HCT116 (cell line): ENCODE measurements around the gene PIK3R1. TPM values are rescaled to one million over a fixed set of nuclear protein-coding genes. Genes with fewer than 3 reads are reported as not detected.

Experiments
- ATAC-seq: fragments of 200-7000 bp; cut with Tn5 transposase; 2 replicates; pipeline ENCODE4 v1.9.1; 2020; ENCODE audit warnings: mild to moderate bottlenecking, moderate library complexity
- BruUV-seq: library from RNA; stranded (reverse); fragments of 400-500 nt; replicated peaks from 2 replicates; lab custom pipeline; 2021; lab: Mats Ljungman, UMichigan
- CTCF ChIA-PET: fragments of 300-600 bp; sonication (Branson Sonifier 250); formaldehyde crosslinking; loops from one replicate; lab custom pipeline; 2021; ENCODE audit warnings: antibody characterized with exemption; lab: Charles Lee
- POLR2A ChIA-PET: fragments of 300-600, 350-600 bp; sonication (Branson Sonifier 250); formaldehyde crosslinking; loops from one replicate; lab custom pipeline; 2021; ENCODE audit warnings: antibody characterized with exemption; lab: Charles Lee
- RAD21 ChIA-PET, 2 experiments: fragments of 300-600 bp; sonication (Branson Sonifier 250); formaldehyde crosslinking; loops; one replicate each; lab custom pipeline; 2023; ENCODE audit warnings: low total read pairs in 2 of 2; ENCODE audit not compliant: uncharacterized antibody in 2 of 2, unreplicated experiment in 2 of 2, low non-redundant PET in 1 of 2; lab: Charles Lee
- DNase-seq: peaks from one replicate; pipeline ENCODE4 v3.0.0-alpha.2; 2010; ENCODE audit warnings: low read depth, low spot score
- H2AFZ ChIP-seq: fragments of 200-600 bp; shearing (Covaris generic), sonication (generic); 2 replicates; pipeline ENCODE4 v1.6.1; 2017; ENCODE audit warnings: low read depth, mixed run types, mixed read lengths, antibody characterized with exemption, low read length; ENCODE audit not compliant: poor library complexity, severe bottlenecking
- H3K27ac ChIP-seq: 2 replicates; pipeline ENCODE4 v1.5.1; 2012; ENCODE audit warnings: low read depth, low read length
- H3K27me3 ChIP-seq: fragments of 200-600 bp; sonication (generic); 2 replicates; pipeline ENCODE4 v1.6.1; 2016; ENCODE audit warnings: mixed run types, low read length, mixed read lengths; ENCODE audit not compliant: insufficient read depth
- H3K36me3 ChIP-seq, 2 experiments: fragments of 200-500 bp in 1 of 2; fragments of 200-600 bp in 1 of 2; sonication (Bioruptor generic) in 1 of 2; sonication (generic) in 1 of 2; 2 replicates each; pipeline versions ENCODE4 v1.5.1 to v1.6.1; 2014 to 2016; ENCODE audit warnings: low read length in 2 of 2, inconsistent platforms in 1 of 2, mixed read lengths in 1 of 2, mixed run types in 1 of 2; ENCODE audit not compliant: insufficient read depth in 2 of 2, control insufficient read depth in 1 of 2
- H3K4me1 ChIP-seq, 2 experiments: fragments of 200-600 bp in 1 of 2; sonication (generic) in 1 of 2; 2 replicates each; pipeline versions ENCODE4 v1.5.1 to v1.6.1; 2012 to 2017; ENCODE audit warnings: low read length in 2 of 2, inconsistent platforms in 1 of 2, mild to moderate bottlenecking in 1 of 2, mixed read lengths in 1 of 2, mixed run types in 1 of 2, moderate library complexity in 1 of 2; ENCODE audit not compliant: insufficient read depth in 2 of 2, control insufficient read depth in 1 of 2
- H3K4me2 ChIP-seq: fragments of 200-600 bp; sonication (generic); 2 replicates; pipeline ENCODE4 v1.6.1; 2017; ENCODE audit warnings: mixed run types, low read length, mixed read lengths
- H3K4me3 ChIP-seq, 2 experiments: fragments of 200-600 bp in 1 of 2; sonication (generic) in 1 of 2; replicated peaks in 1 of 2; 2 replicates each; pipeline ENCODE4 v1.5.1; 2011 to 2016; ENCODE audit warnings: low read length in 2 of 2, control low read depth in 1 of 2, low read depth in 1 of 2, mild to moderate bottlenecking in 1 of 2, mixed read lengths in 1 of 2, mixed run types in 1 of 2
- H3K79me2 ChIP-seq: fragments of 200-600 bp; sonication (generic); 2 replicates; pipeline ENCODE4 v1.6.1; 2017; ENCODE audit warnings: mild to moderate bottlenecking, mixed run types, low read length, moderate library complexity, mixed read lengths; ENCODE audit not compliant: insufficient read depth
- H3K9ac ChIP-seq: fragments of 200-600 bp; sonication (generic); 2 replicates; pipeline ENCODE4 v1.6.1; 2016; ENCODE audit warnings: low read length, mixed read lengths
- H3K9me2 ChIP-seq: fragments of 200-600 bp; sonication (generic), shearing (Covaris generic); 2 replicates; pipeline ENCODE4 v1.6.1; 2017; ENCODE audit warnings: mixed run types, mild to moderate bottlenecking, moderate library complexity; ENCODE audit not compliant: insufficient read depth
- H3K9me3 ChIP-seq, 2 experiments: fragments of 200-500 bp in 1 of 2; fragments of 200-600 bp in 1 of 2; sonication (Bioruptor generic) in 1 of 2; sonication (generic) in 1 of 2; 2 replicates each; pipeline ENCODE4 v1.6.1; 2014 to 2017; ENCODE audit warnings: low read length in 2 of 2, mixed read lengths in 2 of 2, inconsistent platforms in 1 of 2, low read depth in 1 of 2, mild to moderate bottlenecking in 1 of 2, mixed run types in 1 of 2, moderate library complexity in 1 of 2; ENCODE audit not compliant: control insufficient read depth in 1 of 2, insufficient read depth in 1 of 2
- H4K20me1 ChIP-seq: fragments of 200-600 bp; sonication (generic), shearing (Covaris generic); 2 replicates; pipeline ENCODE4 v1.6.1; 2017; ENCODE audit warnings: mixed run types, mild to moderate bottlenecking, moderate library complexity; ENCODE audit not compliant: insufficient read depth
- ATF3 ChIP-seq: IDR thresholded peaks from 2 replicates; pipeline ENCODE4 v1.6.1; 2012
- CBX3 ChIP-seq: IDR thresholded peaks from 2 replicates; pipeline ENCODE4 v1.6.1; 2012; ENCODE audit warnings: low read depth
- CEBPB ChIP-seq: IDR thresholded peaks from 2 replicates; pipeline ENCODE4 v1.6.1; 2012; ENCODE audit warnings: low read depth
- CTCF ChIP-seq, 3 experiments: fragments of 200-600 bp in 1 of 3; sonication (generic) in 1 of 3; IDR thresholded peaks in 2 of 3; conservative IDR thresholded peaks in 1 of 3; 2 replicates each; pipeline ENCODE4 v1.5.1; 2012 to 2017; ENCODE audit warnings: low read depth in 2 of 3, low read length in 2 of 3, antibody characterized with exemption in 1 of 3, borderline replicate concordance in 1 of 3, control low read depth in 1 of 3, mild to moderate bottlenecking in 1 of 3, mixed read lengths in 1 of 3, mixed run types in 1 of 3, moderate library complexity in 1 of 3; ENCODE audit not compliant: insufficient read depth in 1 of 3
- EGR1 ChIP-seq: IDR thresholded peaks from 2 replicates; pipeline ENCODE4 v1.6.1; 2012; ENCODE audit warnings: low read depth
- ELF1 ChIP-seq: IDR thresholded peaks from 2 replicates; pipeline ENCODE4 v1.6.1; 2012; ENCODE audit warnings: low read depth, borderline replicate concordance
- EZH2 ChIP-seq: fragments of 200-600 bp; sonication (generic); IDR thresholded peaks from 2 replicates; pipeline ENCODE4 v1.6.1; 2017; ENCODE audit warnings: antibody characterized with exemption, mixed run types
- EZH2phosphoT487 ChIP-seq: fragments of 200-600 bp; IDR thresholded peaks from 2 replicates; pipeline ENCODE4 v1.6.1; 2018; ENCODE audit warnings: antibody characterized with exemption, borderline replicate concordance
- FOSL1 ChIP-seq: IDR thresholded peaks from 2 replicates; pipeline ENCODE4 v1.6.1; 2012; ENCODE audit warnings: low read depth
- JUND ChIP-seq: IDR thresholded peaks from 2 replicates; pipeline ENCODE4 v1.6.1; 2012
- POLR2A ChIP-seq: IDR thresholded peaks from 2 replicates; pipeline ENCODE4 v1.7.0; 2011; ENCODE audit warnings: borderline replicate concordance; ENCODE audit not compliant: insufficient read depth, insufficient read length; ENCODE audit errors: extremely low read depth
- POLR2AphosphoS5 ChIP-seq: IDR thresholded peaks from 2 replicates; pipeline ENCODE4 v1.6.1; 2011; ENCODE audit warnings: mild to moderate bottlenecking, low read depth, low read length, moderate library complexity
- RAD21 ChIP-seq: IDR thresholded peaks from 2 replicates; pipeline ENCODE4 v1.6.1; 2012; ENCODE audit warnings: low read depth, mild to moderate bottlenecking
- REST ChIP-seq: IDR thresholded peaks from 2 replicates; pipeline ENCODE4 v1.6.1; 2012; ENCODE audit warnings: low read depth
- SIN3A ChIP-seq: IDR thresholded peaks from 2 replicates; pipeline ENCODE4 v1.6.1; 2012; ENCODE audit warnings: low read depth
- SP1 ChIP-seq: IDR thresholded peaks from 2 replicates; pipeline ENCODE4 v1.6.1; 2012; ENCODE audit warnings: low read depth
- TCF7L2 ChIP-seq: IDR thresholded peaks from 2 replicates; pipeline ENCODE4 v1.7.0; 2011; ENCODE audit warnings: borderline replicate concordance, inconsistent platforms; ENCODE audit not compliant: insufficient read depth, insufficient read length; ENCODE audit errors: extremely low read depth
- YY1 ChIP-seq: IDR thresholded peaks from 2 replicates; pipeline ENCODE4 v1.6.1; 2011; ENCODE audit warnings: low read length, low read depth, moderate library complexity, mild to moderate bottlenecking; ENCODE audit not compliant: insufficient replicate concordance; ENCODE audit errors: extremely low read depth
- ZFX ChIP-seq: fragments of 450-650 bp; IDR thresholded peaks from 2 replicates; pipeline ENCODE4 v1.6.1; 2017
- intact Hi-C: fragments of 100-400 bp; cut with micrococcal nuclease; formaldehyde crosslinking; loops from 2 replicates; pipeline ENCODE4 v1.10.0; 2022
- total RNA-seq: library from RNA; stranded (reverse); gene quantifications from one replicate; pipeline ENCODE4 v1.2.1, GENCODE V29; 2021; ENCODE audit not compliant: unreplicated experiment
- TF ChIP-seq, protein P1 (sequence below): IDR thresholded peaks from 2 replicates; pipeline ENCODE4 v1.6.1; 2012

Gene PIK3R1
- total RNA-seq, 1 experiment from 2014 or later = 7.2 TPM

GRCh38 chr5:68316469-68316868 lies 100.9 kb downstream of the PIK3R1 start:
- CTCF ChIA-PET = no interaction called here
- no peaks in the 10 kb centered on the region for H4K20me1 ChIP-seq
- no TSS peak for BruUV-seq

More at GRCh38 chr5:68316469-68316868, 100.9 kb downstream of the PIK3R1 start:
- Histone ChIP-seq H3K36me3 (no peaks in the 10 kb centered on the region), H3K27ac (no peak overlapping the region), H3K79me2 (no peaks in the 10 kb centered on the region), H3K9me3 (no peaks in the 10 kb centered on the region), H2AFZ (no peak overlapping the region), H3K9me2 (no peaks in the 10 kb centered on the region), H3K4me2 (no peak overlapping the region), H3K27me3 (no peaks in the 10 kb centered on the region), H3K4me3 (no peak overlapping the region), H3K4me1 (peaks cover 10 to 29% of the 10 kb centered on the region in 2 experiments; a peak in 3 of 4 replicates), H3K9ac (no peak overlapping the region)
- DNase-seq = no peak
- ATAC-seq = no peak
- TF ChIP-seq EZH2phosphoT487 (no peak), TCF7L2 (no peak), ELF1 (no peak), ZFX (no peak), POLR2A (no peak), FOSL1 (no peak), SIN3A (no peak), ATF3 (no peak), EZH2 (no peak), CEBPB (no peak), REST (no peak), CBX3 (no peak), CTCF (IDR thresholded peaks at IDR 0.05 in 2 of 3, conservative IDR thresholded peaks at IDR 0.05 in 1 of 3; ENCODE audit: borderline replicate concordance in 1 of 3, insufficient read depth in 1 of 3, low read depth in 2 of 3, low read length in 2 of 3) (no peak), JUND (no peak), SP1 (no peak), POLR2AphosphoS5 (no peak), RAD21 (no peak), YY1 (no peak), EGR1 (no peak)
- TF ChIP-seq, protein P1, sequence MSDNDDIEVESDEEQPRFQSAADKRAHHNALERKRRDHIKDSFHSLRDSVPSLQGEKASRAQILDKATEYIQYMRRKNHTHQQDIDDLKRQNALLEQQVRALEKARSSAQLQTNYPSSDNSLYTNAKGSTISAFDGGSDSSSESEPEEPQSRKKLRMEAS = no peak
- RAD21 ChIA-PET = no interaction called here
- POLR2A ChIA-PET = no interaction called here
- intact Hi-C loops = no loop called here
